ENCODE measurements around the gene SNRNP40. TPM values are rescaled to one million over a fixed set of nuclear protein-coding genes. Genes with fewer than 3 reads are reported as not detected.
"Not testable (repeated sequence)": the region's sequence is repeated elsewhere in the genome, so short reads cannot be mapped to it uniquely, and the experiment has no call there.

SNRNP40 gene
- total RNA-seq, 1 donor from 2014 or later: 99.2 TPM

DNA sequence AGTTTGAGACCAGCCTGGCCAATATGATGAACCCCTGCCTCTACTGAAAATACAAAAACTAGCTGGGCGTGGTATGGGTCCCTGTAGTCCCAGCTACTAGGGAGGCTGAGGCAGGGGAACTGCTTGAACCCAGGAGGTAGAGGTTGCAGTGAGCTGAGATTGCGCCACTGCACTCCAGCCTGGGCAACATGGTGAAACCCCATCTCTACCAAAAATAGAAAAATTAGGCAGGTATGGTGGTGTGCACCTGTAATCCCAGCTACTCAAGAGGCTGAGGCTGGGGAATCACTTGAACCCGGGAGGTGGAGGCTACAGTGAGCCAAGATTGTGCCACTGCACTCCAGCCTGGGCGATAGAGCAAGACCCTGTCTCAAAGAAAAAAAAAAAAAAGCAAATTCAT lies 8.8 kb downstream of the SNRNP40 start:
- DNase-seq (ENCODE audit: low read depth in 2 of 2): not testable (repeated sequence)

DNA sequence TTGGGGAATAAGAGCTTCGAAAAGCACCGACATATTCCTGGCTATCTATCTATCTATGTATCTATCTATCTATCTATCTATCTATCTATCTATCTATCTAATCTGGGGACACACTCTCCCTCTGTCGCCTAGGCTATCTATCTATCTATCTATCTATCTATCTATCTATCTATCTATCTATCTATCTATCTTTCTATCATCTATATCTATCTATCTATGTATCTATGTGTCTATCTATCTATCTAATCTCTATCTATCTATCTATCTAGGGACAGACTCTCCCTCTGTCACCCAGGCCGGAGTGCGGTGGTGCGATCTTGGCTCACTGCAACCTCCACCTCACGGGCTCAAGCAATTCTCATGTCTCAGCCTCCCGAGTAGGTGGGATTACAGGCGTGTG lies 14.2 kb downstream of the SNRNP40 start:
- not testable (repeated sequence) for DNase-seq (ENCODE audit: low read depth in 2 of 2)

DNA sequence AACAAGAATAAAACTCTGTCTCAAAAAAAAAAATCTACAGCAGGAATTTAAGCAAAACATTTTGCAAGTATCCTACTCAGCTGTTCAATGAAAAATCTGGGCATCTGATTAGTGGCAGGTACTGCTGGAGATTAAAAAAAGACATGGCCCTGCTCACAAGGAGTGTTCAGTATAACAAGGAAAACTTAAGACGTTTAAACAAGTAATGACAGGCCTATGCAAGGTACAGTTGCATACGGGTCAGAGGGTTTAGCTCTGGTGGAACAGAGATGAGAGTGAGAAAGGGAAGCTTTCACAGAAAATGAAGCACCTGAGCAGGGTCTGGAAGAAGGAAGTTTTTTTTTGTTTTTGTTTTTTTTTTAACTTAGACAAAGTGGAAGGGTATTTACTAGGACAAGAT lies 23.0 kb downstream of the SNRNP40 start:
- DNase-seq (ENCODE audit: low read depth in 2 of 2): no peak

DNA sequence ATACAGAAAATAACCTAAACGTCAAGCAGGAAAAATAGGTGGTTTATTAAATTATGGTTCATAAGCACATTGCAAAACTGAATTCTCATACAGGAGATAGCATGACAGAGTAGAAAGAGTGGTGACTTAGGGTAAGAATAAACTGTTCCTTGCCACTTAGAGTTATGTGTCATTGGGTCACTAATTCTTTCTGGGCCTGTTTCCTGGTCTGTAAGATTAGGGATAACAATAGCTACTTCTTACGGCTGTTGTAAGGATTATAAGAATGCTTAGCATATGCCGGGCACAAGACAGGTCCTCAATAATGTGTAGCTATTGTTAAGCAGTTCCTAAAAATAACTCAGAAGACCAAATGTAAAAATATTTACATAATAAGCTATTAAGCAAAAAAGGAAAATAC lies 24.2 kb downstream of the SNRNP40 start:
- DNase-seq (ENCODE audit: low read depth in 2 of 2): peak in 1 of 2 donors; percentile 72

DNA sequence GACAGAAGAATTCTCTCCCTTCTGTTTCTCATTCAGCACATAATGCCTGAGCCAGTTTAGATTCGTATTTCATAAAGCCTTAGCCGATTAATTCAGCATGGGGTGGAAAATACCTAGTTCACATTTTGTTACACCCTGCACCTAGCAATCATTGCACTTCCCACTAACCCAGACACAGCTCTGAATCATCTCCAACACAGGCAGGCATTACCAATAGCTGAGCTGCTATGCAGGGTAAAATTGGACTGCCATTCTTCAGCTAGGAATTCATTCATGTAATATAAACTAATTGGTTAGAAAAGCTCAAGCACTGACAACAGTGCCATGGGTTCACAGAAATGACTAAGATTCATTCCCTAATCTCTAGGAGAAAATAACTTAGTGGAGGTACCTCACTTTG lies 30.0 kb downstream of the SNRNP40 start:
- no peak for DNase-seq (ENCODE audit: low read depth in 2 of 2)

DNA sequence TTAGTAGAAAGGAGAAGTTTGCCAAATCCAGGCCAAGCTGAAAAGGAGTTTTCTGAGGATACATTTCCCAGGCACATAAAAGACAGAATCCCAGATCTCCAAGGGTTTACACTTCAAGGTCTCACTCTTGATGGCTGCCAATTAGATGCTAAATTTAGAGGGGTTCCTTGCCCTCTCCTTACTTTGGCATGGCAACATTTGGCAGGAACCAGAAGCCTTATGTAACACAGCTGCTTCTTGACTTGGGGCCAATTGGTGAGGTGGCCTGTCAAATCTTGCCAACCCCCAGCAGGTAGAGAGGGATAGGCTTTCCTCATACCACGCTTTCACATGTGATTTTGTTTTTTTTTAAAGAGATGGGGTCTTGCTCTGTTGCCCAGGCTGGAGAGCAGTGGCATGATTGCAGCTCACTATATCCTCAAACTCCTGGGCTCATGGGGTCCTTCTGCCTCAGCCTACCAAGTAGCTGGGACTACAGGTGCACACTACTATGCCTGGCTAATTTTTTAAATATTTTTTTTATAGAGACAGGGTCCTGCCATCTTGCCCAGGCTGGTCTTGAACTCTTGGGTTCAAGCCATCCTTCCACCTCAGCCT lies 31.7 kb downstream of the SNRNP40 start:
- no peak for DNase-seq (ENCODE audit: low read depth in 2 of 2)

DNA sequence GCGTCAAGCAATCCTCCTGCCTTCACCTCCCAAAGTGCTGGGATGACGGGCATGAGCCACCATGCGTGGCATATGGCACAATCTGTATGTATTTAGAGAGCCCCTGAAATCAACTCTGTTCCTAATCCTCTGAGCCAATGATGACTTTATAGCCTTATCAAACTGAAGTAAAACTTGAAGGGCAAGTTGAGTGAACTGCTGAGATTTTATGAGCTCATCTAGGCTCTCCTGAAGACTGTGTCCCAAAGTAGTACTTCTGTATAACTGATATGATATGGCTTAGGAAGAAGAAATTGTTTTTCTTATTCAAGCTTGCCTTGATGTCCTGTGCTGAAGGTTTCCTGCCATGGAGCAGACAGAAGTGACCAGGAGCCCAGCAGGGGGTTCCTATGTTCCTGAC lies 33.2 kb downstream of the SNRNP40 start:
- DNase-seq (ENCODE audit: low read depth in 2 of 2): no peak

DNA sequence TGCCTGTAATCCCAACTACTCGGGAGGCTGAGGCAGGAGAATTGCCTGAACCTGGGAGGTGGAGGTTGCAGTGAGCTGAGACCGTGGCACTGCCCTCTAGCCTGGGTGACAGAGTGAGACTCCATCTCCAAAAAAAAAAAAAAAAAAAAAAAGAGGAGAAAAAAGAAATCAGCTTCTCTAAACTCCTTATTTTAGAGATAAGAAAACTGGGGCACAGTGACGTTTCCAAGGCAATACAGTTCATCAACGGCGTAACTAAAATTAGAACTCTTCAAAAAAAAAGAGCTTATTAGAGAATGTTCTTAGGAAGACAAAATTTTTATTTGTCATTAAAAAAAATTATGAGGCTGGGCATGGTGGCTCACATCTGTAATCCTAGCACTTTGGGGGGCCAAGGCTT lies 34.2 kb downstream of the SNRNP40 start:
- DNase-seq (ENCODE audit: low read depth in 2 of 2): not testable (repeated sequence)

DNA sequence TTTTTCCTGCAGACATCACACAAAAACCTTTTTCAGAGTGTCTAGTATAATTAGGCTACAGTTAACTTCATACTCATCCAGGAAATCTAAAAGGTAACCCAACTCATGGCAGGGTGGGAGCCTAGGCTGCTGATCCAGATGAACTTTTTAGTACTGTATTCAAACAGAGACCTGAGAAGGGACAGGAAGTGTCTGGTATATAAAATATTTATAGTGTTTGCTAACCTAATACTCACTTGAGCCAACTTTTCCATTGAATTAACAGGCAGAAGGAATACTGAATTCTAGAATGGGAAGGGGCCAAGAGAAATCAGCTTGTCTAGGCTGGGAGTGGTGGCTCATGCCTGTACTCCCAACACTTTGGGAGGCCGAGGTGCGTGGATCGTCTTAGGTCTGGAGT lies 34.7 kb downstream of the SNRNP40 start:
- DNase-seq (ENCODE audit: low read depth in 2 of 2): no peak

DNA sequence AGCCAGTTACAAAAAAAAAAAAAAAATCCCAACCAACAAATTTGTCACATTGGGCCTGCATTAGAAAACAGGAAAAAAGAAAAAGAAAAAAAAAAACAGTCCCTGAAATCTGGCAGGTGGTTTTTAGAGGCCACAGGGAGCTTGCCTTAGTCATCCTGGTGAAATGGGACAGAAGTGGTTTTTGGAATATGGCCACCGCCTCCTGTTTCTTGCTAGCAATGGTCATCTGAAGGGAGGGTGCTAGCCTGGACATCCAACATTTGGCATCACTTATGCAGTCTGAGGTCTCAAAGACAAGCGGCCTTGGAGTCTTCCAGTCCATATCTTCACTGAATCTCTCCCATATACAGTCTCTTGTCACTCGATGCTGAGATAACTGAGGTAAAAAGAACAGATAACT lies 36.8 kb downstream of the SNRNP40 start:
- no peak for DNase-seq (ENCODE audit: low read depth in 2 of 2)

DNA sequence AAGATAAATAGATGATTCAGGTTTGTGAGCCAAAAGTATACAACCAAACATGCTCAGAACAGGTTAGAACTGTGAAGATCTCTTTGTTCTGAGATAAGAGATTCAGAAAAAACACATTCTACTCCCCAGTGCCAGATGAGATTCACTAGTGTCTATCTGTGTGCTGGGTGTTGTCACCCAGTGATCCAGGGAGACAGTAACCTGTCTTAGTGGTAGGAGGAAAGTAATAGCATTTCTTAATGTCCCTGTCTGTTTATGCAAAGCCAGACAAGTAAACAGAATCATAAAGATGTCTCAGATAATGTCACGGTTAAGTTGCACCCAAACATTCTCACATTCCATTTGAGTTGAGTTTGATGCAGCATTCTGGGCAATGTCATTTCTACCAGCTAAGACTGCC lies 38.0 kb downstream of the SNRNP40 start:
- no peak for DNase-seq (ENCODE audit: low read depth in 2 of 2)

DNA sequence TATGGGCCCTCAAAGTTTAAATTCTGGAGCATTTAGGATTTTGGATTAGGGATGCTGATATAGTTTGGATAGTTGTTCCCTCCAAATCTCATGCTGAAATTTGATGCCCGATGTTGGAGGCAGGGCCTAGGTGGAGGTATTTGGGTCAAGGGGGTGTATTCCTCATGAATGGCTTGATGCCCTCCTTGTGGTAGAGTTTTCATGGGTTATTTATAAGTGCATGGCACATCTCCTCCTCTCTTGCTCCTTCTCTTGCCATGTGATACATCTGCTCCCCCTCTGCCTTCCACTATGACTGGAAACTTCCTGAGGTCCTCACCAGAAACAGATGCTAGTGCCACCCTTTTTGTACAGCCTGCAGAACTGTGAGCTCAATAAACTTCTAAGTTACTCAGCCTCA lies 39.4 kb downstream of the SNRNP40 start:
- no peak for DNase-seq (ENCODE audit: low read depth in 2 of 2)

DNA sequence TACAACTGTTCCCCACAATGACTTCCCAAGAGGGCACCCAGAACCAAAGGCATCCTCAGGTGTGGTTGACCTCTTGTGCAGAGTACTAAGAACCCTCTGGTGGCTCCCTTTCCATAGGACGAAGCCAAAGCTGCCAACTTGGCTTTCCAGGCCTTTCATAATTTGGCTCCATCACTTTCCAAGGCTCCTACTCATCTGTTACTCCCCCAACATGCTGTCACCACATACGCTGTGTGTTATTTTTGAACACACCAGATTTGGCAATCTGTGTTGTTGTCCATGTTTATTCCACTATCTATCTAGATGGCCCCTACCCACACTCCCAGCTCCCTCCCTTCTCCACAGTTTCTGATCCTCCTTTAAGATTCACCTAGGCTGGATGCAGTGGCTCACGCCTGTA lies 46.7 kb downstream of the SNRNP40 start:
- no peak for DNase-seq (ENCODE audit: low read depth in 2 of 2)

DNA sequence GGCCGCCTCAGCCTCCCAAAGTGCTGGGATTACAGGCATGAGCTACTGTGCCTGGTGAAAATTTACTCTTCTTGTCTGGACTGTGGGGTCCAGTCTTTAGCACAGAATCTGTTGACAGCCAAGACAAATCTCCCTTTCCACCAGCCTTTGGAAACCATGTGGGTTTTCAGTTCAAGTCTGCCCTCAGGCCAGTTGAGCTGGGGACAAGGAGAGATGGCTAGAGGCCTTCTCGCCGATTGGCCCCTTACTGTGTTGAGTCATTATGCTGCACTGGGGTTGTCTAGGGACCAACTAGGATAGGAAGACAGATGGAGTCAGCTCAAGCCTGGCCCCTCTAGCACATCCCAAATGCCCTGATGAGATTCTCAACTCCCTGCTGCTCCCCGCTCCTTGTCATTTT lies 48.3 kb downstream of the SNRNP40 start:
- no peak for DNase-seq (ENCODE audit: low read depth in 2 of 2)

DNA sequence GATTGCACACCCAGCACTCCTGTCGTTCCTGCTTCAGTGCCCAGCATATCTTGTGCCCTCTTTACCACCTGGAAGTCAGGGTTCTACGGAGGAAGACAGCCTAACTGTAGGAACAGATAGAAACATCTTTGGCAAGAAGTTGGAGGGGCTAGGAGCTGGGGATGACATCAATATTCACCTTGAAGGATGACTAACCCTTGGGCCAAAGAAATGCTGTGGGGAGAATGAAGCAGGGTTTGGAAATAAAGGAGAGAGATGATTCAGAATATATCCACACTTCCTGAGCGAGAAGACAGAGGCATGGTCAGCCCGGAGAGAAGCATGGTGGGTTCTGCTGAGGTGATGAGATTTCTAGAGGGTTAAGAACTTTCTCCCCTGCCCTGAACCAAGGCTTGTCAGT lies 52.3 kb downstream of the SNRNP40 start:
- DNase-seq (ENCODE audit: low read depth in 2 of 2): no peak

DNA sequence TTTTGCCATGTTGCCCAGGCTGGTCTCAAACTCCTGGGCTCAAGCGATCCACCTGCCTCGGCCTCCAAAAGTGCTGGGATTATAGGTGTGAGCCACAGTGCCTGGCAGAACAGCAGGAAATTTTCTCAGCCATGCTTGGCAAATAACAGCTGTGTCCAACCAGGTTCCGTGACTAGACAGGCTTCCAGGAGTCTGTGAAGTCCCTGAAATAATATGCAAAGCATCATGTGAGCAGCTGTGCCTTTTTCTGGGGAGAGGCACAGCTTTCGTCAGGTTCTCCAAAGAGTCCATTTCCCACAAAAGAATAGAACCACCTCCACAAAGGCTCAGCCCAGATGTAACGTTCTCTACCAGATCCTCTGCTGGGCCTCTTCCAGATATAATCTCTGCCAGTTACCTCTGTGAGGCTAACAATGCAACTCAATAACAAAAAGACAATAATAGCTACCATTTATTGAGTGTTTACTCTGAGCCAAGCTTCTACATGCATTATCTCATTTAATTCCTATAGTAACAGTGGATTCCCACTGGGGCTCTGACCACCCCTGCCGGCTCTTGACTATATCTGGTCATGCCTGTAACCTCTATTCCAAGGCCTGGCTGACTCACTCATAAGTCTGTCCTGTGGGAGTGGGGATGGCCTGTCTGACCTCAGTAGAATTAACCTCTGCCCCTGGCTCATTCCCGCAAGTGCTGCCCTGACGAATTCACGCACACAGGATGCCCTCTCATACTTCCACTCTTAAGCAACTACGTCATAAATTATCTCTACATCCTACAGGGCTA lies 52.9 kb downstream of the SNRNP40 start:
- DNase-seq (ENCODE audit: low read depth in 2 of 2): peak in 1 of 2 donors; percentile 31

DNA sequence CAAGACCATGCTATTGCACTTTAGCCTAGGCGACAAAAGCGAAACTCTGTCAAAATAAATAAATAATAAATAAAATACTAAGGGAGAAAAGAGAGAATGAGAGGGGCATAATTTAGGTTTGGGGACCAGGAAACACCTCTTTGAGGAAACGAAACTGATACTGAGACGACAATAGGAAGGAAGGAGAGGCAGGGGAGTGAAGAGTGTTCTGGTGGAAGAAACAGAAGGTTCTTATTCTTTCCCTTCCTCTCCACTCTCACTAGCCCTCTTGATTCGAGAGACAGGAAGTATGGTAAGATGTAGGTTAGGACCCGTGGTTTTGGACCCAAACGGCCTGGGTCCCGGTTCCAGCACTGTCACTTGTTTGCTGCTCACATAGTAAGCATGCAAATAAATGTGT lies 55.3 kb downstream of the SNRNP40 start:
- DNase-seq (ENCODE audit: low read depth in 2 of 2): no peak

DNA sequence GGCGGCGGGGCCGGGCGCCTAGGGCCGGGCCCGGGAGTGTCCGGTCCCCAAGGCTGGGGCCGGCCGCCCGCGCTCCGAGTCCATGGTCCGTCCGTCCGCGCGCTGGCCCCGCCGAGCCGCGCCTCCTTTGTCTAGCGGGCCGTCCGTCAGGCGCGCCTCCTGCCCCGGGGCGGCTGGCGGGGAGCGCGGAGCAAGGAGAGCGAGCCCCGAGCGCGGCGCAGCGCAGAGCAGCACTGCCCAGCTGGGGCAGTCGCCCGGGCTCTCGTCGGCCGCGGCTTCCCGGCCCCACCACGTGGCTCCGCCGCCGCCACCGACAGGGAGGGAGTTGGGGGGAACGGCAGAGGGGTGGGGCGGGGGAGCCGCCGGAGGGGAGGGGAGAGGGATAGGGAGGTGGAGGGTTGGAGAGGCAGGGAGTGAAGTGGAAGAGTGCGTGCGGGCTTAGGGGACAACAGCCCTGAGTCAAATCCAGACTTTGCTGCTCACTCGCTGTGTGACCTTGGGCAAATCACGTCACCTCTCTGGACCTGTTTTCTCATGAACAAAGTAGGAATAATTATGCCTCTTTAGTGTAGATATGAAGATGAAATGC lies 56.8 kb downstream of the SNRNP40 start, which contains the start of gene NKAIN1:
TSS of gene NKAIN1 (minus strand) at position 235 of the 589 bp plus-strand sequence. CDS start 340 bp downstream, outside the sequence.
- DNase-seq (ENCODE audit: low read depth in 2 of 2): peak; percentile 39 to 44

DNA sequence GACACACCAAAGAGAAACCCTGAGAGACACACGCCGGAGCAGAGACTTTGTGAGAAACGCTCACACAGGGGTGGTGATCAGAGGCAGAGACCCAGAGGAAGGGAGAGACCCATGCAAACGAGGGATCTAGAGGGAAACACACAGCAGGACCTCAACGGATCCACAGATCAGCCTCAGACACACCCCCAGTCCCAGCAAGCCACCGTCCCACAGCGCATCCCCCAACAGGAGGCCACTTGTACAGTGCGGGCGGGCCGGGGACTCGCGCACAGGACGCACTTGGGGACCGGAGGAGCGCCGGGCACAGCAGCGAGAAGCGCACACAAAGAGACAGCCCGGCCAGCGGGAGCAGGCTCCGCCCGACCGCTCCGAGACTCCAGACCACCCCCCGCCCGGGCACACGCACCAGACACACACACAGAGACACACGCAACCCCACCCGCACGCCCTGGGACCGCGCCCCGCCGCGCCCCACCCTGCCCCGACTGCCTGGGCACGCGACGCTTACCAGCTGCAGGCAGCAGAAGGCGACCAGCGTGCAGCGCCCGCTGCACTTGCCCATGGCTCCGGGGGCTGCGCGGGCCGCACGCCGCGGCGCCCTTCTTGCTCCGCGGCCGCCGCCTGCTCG lies 57.5 kb downstream of the SNRNP40 start:
- peak; percentile 25 to 37 for DNase-seq (ENCODE audit: low read depth in 2 of 2)

DNA sequence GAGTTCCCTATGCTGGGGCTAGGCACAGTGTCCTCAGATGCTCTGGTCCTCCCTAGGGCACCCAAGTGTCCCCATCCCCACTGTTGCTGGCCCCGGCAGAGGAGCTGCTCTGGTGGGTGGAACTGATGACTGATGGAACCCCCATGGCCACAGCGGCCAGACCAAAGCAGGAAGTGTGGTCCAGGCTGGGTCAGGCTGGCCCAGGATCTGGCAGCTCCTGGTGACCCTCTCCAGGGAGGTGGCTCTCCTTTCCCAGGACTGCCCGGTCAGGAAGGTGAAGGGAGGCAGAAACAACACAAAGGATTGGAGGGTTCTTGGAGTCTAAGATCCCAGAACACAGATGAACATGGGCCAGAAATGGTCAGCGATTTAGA lies 58.0 kb downstream of the SNRNP40 start:
- no peak for DNase-seq (ENCODE audit: low read depth in 2 of 2)

DNA sequence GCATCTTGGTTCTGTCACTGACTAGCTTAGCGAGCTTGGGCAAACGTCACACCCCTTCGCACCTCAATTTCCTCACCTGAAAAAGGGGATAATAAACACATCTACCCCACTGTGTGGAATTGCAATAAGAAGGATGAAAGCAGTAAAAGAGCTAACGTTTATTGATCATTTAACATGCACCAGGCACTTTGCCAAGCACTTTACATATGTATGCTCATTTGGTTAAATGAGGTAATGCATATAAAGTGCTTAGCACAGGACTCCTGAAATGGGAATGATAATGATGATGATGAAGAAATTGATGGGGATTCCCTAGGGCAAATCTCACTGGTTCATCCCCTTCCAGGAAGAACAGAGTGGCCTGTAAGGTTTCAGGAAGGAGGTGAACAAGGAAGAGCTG lies 61.7 kb downstream of the SNRNP40 start:
- no peak for DNase-seq (ENCODE audit: low read depth in 2 of 2)

DNA sequence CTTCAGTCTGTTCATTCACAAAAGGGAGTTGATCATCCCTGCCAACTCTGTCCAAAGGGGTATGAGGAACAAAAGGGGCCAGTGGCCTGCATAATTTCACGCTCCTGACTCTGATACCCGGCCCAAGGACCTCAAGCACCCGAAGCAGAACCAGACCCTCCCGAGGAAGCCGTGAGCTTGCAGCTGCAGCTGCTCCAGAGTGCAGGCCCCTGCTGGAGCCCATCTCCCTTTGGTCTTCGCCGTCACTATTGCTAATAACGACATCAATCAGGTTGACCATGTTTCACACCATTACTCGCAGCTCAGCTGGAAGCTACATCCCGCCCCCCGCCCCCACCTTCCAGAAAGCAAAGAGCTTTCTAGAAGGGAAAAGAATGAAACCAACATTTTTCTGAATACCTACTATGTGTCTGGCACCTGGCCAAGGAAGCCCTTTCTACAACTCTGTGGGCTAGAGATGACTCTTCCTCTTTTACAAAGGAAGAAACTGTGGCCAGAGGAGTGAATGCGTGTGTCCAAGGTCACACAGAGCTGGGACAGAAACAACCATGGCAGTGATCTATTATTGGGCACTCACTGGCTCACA lies 62.4 kb downstream of the SNRNP40 start:
- DNase-seq (ENCODE audit: low read depth in 2 of 2): no peak

Measured in lung microvascular endothelial cell (primary cell).